ENCODE results near the gene LGMN. TPM values are rescaled to one million over a fixed set of nuclear protein-coding genes. Genes with fewer than 3 reads are reported as not detected.
A peak's percentile ranks its signal among the peaks of the same experiment; 100 is the strongest.

Gene LGMN
- total and polyA plus RNA-seq, 2 of the 13 experiments (the other 11 are each of a cell fraction or from before 2014, with no cell fraction given), result 28.9 to 76.4 TPM

GRCh38 chr14:92748259-92749016 is at the start of gene LGMN (continued):
- TF ChIP-seq ZNF646 (CRISPR knock-in tag; IDR thresholded peaks at IDR 0.05) (no peak; the same call in 1 of the 2 replicates), PHF5A (CRISPR knock-in tag; IDR thresholded peaks at IDR 0.05; ENCODE audit: low read depth, unreplicated experiment) (no peak), SP1 (IDR thresholded peaks at IDR 0.05) (no peak), SP1 (CRISPR knock-in tag; IDR thresholded peaks at IDR 0.05) (peak; percentile 63; the same call in 1 of the 2 replicates), KLF13 (CRISPR knock-in tag; IDR thresholded peaks at IDR 0.05) (no peak), ZBTB39 (CRISPR knock-in tag; IDR thresholded peaks at IDR 0.05) (no peak; the same call in 1 of the 2 replicates), USF2 (IDR thresholded peaks at IDR 0.05; ENCODE audit: low read depth, low read length) (no peak), USF2 (CRISPR knock-in tag; IDR thresholded peaks at IDR 0.05; ENCODE audit: borderline replicate concordance) (peak; percentile 28; the same call in 1 of the 2 replicates), RAD51 (IDR thresholded peaks at IDR 0.05; ENCODE audit: borderline replicate concordance) (no peak), SNRNP70 (IDR thresholded peaks at IDR 0.05; ENCODE audit: low read depth, low read length) (no peak), ZSCAN25 (CRISPR knock-in tag; IDR thresholded peaks at IDR 0.05) (peak; percentile 68; the same call in 1 of the 2 replicates)
